ENCODE results near the gene NTSR1.

The NTSR1 gene

GRCh38 chr20:62805711-62806382 is 97.2 kb downstream of the NTSR1 start:
- DNase-seq, result no peak

GRCh38 chr20:62806383-62807050 is 97.9 kb downstream of the NTSR1 start:
- no peak for DNase-seq

GRCh38 chr20:62807444-62808210 is 99.0 kb downstream of the NTSR1 start:
- DNase-seq, result no peak

GRCh38 chr20:62808211-62808865 is 99.7 kb downstream of the NTSR1 start:
- DNase-seq, result peak; percentile 76

- DNase-seq, result no peak
Observed at GRCh38 chr20:62809530-62810428, 101.1 kb downstream of the NTSR1 start.

- no peak for DNase-seq
Observed at GRCh38 chr20:62811320-62811719, 102.7 kb downstream of the NTSR1 start.

GRCh38 chr20:62811720-62812119 is 103.1 kb downstream of the NTSR1 start:
- DNase-seq, result no peak
